T-helper 9 cell (primary cell): ENCODE data around the gene PKN1.
"Not testable (repeated sequence)": the region's sequence is repeated elsewhere in the genome, so short reads cannot be mapped to it uniquely, and the experiment has no call there.

Experiments used
- DNase-seq: peaks from one replicate; pipeline ENCODE4 v3.0.0-alpha.2; 2020
- total RNA-seq, 2 donors: gene quantifications; one replicate each; lab custom pipeline; 2026; lab: John Stamatoyannopoulos, UW

PKN1 gene
- 186 to 190 reads per million in 2 donors for total RNA-seq

DNA sequence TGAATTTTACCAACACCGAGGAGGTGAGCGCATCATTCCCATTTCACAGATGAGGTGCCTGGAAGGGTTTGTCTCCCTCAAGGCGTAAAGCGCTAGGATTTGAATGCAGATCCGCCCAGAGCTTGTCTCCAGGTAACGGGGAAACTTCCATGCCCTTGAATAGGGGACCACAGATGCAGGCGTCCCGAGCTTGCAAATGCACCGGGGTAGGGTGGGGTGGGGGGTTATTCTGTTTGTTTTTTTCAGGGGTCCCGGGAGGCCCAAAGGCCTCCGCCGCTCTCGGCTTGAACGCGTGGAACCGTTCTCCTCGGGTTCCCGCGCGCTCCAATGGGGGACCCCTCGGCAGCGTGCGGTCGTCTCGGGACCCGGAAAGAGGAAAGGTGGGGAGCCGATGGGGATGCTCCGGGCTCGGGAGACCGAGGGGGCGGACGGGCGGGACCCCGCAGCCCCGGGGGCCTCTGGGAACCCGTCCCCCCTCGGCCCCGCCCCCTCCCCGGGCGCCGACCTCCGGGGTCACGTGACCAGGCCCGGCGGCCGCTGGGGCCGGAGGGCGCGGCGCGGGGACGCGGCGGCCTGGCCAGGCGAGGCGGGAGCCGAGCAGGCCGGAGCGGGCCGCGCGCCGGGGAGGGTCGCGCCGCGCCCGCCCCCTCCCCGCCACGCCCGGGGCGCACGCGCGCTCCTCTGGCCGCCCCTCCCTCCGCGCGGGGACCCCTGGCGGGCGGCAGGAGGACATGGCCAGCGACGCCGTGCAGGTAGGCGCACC lies at the start of gene PKN1:
Gene PKN1 (plus strand): TSS at position 516 of the 763 bp plus-strand sequence. CDS start 216 bp downstream, at position 732.
- DNase-seq, result peak; percentile 34

DNA sequence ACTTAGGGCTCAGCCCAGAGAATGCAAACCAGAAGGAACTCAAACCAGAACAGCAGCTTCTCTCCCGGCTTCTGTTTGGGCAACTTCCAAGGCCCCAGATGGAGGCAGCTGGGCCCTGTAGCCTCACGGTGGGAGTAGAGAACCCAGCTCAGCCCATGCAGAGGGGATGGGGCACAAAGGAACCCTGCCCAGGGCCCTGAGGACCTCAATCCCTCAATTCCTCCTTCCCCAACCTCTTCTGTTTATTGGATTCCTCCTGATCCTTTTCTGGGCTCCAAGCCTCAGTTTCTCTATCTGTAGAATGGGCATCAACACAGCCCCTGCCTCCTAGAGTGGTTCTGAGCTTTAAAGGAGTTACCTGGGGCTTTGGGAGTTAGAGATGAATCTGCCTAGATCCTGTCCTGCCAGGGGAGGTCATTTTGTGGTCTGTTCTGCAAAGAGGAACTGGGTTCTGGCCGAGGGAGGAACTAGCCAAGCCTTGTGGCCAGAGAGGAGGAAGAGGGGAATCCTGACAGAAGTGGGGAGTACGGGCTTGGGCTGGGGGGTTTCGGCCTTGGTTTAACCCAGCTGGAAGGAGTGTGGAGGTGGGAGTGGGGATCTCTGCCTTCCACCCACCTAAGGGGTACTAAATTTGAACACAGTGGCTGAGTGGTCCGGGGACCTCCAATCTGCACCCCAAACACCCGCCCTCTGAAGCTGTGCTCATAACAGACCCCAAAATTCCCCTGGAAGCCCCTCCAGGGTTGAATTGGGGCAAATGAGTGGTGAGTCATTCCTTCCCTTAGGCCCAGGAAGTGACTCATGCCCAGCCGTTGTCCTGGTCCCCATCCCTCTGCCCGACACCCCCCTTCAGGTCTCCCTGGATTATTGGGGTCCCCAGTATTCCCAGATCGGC lies 49.2 kb upstream of the PKN1 start:
- peak; percentile 61 for DNase-seq

DNA sequence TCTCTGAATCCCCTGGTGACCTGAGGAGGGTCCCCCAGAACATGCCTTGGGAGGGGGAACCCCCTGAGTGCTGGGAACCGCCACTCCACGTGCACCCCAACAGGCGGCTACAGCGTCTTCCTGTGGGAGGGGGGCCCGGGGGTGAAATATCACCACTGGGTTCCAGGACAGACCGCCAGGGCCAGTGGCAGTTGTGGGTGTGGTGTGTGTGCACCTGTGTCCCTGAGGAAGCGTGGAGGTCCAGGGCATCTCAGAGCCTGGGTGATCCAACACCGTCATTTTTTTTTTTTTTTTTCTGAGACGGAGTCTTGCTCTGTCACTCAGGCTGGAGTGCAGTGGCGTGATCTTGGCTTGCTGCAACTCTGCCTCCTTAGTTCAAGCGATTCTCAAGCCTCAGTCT lies 47.6 kb upstream of the PKN1 start:
- peak; percentile 25 for DNase-seq

DNA sequence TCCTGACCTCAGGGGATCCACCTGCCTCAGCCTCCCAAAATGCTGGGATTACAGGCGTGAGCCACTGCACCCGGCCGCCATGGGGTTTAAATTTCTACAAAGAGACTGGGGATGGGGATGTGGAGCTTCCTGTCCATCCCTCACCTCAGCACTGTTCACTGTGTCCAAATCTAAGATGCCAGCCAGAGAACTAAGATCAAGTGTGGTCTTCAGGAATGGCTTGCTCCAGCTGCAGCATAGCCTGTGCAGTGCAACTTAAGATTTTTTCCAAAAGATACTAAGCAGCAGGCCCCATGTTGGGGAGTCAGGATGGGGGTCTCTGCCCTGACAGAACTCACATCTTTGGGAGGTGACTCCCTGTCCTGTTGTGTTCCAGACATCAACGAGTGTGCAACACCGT lies 42.6 kb upstream of the PKN1 start:
- DNase-seq, result no peak

DNA sequence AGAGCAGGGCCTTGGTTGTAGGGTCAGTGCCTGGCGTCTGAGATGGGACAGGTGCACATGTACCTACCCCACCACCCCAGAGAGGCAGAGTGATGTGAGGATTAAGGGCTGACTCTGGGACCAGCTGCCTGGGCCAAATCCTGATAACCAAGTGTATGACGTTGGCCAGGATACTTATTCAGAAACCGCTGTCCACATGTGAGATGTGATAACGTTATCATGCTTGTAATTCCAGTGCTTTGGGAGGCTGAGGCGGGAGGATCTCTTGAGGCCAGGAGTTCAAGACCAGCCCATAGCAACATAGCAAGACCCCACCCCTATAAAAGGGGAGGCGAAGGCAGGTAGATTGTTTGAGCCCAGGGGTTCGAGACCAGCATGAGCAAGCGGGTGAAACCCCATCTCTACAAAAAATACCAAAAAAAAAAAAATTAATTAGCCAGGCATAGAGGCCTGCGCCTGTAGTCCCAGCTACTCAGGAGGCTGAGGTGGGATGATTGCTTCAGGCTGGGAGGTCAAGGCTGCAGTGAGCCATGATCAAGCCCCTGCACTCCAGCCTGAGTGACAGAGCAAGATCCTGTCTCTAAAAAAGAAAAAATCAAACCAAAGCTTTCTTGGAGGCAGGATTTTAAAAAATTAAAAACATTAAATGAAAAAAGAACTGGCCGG lies 41.8 kb upstream of the PKN1 start:
- no peak for DNase-seq

DNA sequence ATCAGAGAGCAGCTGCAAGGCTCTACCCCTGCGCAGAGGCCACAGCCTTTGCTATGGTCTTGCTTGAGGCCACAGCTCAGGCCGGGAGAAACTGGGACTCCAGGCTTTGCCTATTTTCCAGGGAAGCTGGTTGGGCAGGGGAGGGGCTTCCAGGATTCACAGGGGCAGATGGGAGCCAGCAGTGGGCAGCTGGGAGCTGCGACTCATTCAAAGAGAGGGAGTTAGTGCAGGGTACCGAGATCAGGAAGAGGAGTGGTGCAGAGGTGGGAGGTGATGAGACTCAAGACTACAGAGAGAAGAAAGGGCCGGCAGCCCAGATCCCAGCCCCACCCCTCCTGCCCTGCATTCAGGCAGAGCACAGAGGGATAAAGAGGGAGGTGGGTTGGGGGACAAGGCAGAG lies 39.8 kb upstream of the PKN1 start:
- no peak for DNase-seq

DNA sequence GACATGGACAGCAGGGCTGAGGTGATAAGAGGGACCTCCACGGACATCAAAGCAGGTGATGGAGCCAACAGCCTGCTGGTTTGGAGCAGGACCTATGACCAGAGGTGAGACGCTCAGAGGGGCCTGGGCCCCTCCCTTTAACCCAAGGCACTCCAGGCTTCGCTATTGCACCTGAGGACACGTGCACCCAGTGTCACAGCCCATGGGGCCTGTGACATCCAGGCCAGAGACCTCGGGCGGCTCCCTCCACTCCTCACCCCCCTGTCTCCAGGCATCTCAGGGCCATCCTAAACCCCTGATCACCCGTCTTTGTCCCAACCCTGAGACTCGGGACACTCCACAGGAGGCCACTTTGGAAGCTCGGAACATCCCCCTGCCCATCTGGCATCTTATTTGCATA lies 38.9 kb upstream of the PKN1 start:
- DNase-seq, result no peak

DNA sequence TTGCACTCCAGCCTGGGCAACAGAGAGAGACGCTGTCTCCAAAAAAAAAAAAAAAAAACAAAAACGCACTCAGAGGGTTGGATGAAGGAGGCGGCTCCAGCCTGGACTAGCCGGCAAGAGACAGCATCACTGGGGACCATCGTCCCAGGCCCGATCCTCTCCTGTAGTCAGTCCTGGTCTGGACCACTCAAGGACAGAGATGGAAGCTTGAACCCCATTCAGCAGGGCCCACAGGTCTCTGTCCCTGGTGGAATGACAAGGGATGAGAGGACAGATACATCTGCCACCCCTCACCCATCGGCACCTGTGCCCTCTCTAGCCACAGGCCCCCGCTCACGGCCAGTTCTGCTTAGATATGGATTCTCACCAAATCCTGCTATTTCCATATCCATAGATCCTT lies 37.8 kb upstream of the PKN1 start:
- DNase-seq, result no peak

DNA sequence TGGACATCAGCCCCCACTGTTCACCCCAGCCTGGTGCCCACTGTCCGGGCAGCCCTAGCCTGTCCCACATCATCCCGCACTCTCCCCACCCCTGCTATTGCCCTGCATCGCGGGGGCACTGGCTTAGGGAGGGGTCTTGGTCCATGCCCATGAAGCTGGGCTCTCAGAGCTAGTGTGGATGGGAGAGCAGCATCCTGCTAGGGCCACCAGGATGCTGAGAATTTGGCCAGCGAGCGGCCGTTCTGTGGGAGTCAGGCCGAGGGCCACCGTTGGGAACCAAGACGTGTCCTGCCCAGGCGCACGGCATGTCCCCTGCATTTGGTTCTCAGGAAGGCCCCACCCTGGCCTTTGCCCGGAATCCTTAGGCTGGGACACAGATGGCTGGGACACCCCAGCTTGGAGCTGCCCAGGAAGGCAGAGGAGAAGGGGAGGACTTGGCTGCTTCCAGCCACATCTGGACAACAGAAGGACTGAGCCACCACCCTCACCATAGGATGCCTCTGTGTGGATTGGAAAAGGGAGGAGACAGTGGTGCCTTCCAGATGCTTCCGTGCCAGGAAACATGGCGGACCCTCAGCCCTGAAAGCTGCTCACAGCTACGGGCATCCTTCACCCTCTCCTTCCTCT lies 37.3 kb upstream of the PKN1 start:
- no peak for DNase-seq

DNA sequence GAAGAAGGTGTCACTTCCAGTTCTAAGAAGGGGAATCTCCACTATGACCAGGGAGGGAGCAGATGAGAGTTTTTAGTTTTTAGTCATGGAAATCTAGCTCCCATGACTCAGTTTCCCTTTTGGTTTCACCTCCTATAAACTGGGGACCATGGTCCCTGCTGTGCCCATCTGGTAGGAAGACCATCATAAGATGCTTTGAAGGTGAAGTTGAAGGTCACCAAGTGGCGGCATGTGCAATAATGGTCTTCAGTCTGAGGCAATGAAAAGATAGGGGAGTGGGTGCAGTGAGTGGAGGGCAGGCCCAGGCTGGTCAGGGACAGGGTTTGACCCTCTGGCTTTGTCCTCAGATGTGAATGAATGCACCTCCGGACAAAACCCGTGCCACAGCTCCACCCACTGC lies 36.4 kb upstream of the PKN1 start:
- DNase-seq, result not testable (repeated sequence)

DNA sequence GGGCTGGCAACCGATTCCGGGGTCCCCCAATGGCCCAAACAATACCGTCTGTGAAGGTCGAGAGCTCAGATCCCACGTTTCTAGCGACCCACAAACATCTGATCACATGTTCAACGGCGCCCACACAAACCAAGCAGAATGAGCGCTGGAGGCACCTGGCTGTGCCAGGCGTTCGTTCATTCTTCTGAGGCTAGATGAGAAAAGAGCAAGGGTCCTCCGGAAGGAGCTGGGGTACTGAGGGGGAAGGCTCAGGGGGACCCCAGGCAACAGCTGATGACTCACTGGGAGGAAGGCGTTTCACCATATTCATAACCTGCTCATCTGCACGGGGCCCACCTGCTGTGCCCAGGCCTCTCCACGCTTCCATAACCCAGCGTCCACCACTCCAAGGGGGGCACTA lies 35.9 kb upstream of the PKN1 start:
- not testable (repeated sequence) for DNase-seq

DNA sequence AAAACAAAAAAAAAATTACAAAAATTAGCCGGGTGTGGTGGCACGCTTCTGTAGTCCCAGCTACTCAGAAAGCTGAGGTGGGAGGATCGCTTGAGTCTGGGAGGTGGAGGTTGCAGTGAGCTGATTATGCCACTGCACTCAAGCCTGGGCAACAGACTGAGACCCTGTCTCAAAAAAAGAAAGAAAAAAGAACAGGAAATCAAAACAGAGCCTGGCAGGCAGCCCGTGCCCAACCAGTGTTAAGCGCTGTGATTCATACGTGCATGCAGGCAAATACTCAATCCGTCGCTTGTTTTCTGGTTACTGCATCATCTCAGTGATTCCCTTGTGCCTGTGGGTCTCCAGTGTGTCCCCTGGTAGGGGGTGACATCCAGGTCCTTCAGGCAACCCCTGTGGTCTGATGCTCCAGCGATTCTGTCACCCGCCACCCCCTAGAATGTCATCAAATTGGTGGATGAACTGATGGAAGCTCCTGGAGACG lies 32.1 kb upstream of the PKN1 start:
- DNase-seq, result no peak

DNA sequence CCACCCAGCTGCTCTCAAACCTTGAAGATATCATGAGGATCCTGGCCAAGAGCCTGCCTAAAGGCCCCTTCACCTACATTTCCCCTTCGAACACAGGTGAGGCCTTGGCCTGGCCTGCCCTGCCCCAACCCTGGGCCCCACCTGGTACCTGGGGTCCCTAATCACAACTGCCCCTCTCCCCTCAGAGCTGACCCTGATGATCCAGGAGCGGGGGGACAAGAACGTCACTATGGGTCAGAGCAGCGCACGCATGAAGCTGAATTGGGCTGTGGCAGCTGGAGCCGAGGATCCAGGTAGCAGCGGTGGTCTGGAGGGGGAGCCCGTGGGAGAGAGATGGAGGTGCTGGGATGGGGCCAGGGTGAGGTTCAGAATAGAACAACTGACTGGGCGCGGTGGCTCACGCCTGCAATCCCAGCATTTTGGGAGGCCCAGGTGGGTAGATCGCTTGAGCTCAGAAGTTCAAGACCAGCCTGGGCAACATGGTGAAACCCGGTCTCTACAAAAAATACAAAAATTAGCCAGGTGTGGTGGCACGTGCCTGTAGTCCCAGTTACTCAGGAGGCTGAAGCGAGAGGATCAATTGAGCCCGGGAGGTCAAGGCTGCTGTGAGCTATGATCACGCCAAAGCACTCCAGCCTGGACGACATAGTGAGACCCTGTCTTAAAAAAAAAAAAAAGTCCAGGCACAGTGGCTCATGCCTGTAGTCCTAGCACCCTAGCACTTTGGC lies 31.5 kb upstream of the PKN1 start:
- DNase-seq, result no peak

DNA sequence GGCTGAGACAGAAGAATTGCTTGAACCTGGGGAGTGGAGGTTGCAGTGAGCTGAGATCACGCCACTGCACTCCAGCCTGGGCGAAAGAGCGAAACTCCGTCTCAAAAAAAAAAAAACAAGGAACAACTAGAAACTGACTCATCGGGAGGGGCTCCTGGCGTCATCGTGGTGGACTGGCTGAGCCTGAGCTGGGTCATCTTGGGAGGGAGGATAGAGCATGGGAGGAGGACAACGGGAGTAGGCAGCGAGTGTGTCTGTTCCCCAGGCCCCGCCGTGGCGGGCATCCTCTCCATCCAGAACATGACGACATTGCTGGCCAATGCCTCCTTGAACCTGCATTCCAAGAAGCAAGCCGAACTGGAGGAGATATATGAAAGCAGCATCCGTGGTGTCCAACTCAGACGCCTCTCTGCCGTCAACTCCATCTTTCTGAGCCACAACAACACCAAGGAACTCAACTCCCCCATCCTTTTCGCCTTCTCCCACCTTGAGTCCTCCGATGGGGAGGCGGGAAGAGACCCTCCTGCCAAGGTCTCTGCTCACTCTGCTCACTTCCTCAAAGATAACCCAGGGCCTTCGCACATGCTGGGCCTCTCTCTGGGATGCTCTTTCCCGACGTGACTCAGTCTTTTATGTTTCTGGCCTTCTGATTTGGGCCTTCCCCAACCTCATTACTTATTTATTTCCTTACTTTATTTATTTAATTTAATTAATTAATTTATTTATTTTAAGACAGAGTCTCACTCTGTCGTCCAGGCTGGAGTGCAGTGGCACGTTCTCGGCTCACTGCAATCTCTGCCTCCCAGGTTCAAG lies 30.6 kb upstream of the PKN1 start:
- no peak for DNase-seq

DNA sequence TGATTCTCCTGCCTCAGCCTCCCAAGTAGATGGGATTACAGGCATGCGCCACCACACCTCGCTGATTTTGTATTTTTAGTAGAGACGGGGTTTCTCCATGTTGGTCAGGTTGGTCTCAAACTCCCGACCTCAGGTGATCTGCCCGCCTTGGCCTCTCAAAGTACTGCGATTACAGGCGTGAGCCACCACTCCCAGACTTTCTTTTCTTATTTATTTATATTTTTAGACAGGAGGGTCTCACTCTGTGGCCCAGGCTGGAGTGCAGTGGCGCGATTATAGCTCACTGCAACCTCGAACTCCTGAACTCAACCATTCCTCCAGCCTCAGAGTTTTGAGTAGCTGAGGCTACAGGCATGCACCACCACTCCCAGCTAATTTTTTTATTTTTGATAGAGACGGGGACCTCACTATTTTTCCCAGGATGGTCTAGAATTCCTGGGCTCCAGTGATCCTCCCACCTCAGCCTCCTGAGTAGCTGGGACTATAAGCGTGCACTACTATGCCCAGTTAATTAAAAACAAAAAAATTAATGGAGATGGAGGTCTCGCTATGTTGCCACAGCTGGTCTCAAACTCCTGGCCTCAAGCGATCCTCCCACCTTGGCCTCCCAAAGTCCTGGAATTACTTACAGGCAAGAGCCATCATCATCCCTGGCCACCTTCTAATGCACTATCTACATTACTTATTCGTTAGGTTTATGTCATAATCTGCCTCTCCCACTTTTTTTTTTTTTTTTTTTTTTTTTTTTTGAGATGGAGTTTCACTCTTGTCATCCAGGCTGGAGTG lies 29.8 kb upstream of the PKN1 start:
- not testable (repeated sequence) for DNase-seq

DNA sequence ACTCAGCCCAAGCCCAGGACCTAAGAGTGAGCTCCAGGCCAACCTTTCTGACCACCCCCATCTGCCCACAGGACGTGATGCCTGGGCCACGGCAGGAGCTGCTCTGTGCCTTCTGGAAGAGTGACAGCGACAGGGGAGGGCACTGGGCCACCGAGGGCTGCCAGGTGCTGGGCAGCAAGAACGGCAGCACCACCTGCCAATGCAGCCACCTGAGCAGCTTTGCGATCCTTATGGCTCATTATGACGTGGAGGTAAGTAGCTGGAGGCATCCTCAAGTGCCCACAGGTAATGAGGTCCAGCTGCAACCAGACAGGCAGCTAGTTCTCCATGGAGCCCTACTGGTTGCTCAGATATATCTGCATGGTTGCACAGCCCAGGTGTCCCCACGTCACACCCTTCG lies 28.8 kb upstream of the PKN1 start:
- no peak for DNase-seq

DNA sequence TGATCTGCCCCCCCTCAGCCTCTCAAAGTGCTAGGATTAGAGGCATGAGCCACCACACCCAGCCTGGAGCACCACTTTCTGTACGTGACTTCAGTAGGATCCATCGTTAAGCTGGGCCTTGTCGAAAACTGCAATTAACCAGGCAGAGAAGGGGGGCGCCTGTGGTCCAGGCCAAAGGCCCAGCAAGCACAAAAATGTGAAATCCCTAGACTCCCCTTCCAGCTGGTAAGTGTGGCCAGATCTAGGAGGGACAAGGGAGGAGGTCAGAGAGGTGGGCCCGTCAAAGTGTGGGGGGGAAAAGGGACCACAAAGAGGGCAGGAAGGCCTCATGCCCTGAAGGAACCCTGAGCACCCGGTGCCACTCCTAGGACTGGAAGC lies 27.7 kb upstream of the PKN1 start:
- DNase-seq, result no peak

DNA sequence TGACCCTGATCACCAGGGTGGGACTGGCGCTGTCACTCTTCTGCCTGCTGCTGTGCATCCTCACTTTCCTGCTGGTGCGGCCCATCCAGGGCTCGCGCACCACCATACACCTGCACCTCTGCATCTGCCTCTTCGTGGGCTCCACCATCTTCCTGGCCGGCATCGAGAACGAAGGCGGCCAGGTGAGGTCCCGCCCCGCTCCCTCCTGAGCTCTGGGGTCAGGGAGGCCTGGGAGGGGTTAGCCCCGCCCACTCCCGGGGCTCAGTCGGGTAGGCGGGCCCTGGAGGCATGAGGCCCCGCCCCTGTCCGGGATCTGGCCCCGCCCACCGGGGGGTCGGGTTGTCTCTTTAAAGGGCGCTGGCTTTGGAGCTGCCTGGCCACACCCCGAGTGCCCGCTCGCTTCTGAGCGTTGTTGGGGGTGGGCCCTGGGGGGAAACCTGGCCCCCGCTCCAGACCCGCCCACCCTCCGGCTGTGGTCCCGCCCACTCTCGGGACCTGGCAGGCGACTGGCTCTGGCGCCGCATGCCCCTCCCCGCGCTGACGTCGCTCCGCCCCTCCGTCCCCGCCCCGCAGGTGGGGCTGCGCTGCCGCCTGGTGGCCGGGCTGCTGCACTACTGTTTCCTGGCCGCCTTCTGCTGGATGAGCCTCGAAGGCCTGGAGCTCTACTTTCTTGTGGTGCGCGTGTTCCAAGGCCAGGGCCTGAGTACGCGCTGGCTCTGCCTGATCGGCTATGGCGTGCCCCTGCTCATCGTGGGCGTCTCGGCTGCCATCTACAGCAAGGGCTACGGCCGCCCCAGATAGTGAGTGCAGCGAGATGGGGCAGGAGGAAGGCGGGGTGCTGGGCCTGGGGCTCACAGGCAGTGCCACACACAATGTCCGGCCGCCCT lies 27.1 kb upstream of the PKN1 start:
- peak; percentile 86 for DNase-seq
